NCI-H2081 treated with DMSO at 0.1 percent for 48 hours (cell line): ENCODE measurements around the gene KCNG4.

Source experiments
- DNase-seq: peaks from one replicate; lab custom pipeline; 2025; lab: John Stamatoyannopoulos, UW

Gene KCNG4

DNA sequence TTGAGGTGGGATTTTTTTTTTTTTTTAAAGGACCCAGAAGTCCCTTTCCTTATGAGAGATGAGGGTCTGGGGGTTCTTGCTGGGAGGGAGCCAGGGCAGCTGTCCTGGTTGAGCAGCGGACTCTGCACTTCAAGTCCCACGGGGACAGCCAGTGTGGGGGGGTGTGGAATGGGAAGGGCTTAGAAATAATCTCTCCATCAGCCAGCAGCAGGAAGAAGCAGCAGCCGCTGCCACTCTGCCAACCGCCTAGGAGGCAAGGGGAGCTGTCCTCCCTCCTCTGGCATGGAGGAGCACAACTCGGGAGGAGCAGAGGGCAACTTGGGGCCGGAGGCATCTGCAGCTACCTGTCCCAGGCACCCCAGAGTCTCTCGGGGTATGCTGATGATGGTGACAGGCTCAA, at the start of gene KCNG4:
Gene KCNG4, minus strand, starts transcription at position 104 of the 400 bp plus-strand sequence. CDS start 2,527 bp downstream, outside the sequence.
- no peak for DNase-seq

GRCh38 chr16:84288902-84289301, 49.1 kb upstream of the KCNG4 start:
- DNase-seq: no peak

DNA sequence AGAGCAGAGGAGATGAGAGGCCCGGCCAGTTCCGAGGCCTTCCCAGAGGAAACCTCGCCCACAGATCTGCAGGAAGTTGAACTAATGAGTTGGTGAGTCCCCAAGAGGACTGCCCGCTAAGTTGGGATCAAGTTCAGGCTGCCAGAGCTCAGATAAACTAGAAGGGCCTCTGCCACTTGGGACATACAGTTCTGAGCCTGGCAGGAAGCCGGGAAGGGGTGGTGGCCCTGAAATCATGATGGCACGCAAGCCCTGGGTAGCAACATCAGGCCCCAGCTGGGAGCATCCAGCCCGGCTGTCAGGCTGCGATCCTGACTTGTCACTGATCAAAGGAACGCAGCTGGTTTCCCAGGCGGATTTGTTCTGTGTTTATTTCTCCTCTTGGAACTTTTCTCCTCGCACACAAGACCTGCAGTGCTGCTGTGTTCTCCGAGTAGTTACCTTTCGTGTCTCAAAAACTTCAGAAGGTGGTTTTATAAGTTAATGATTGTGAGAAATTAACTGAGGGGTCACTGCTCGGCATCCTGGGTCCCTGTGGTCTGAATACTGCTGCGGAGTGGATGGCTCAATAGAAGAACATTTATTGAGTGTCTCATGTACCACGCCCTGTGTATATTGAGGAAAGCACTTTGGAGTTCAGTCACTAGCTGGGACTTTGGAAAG, 46.9 kb upstream of the KCNG4 start:
- DNase-seq: no peak

GRCh38 chr16:84284154-84284722, 44.4 kb upstream of the KCNG4 start:
- no peak for DNase-seq

DNA sequence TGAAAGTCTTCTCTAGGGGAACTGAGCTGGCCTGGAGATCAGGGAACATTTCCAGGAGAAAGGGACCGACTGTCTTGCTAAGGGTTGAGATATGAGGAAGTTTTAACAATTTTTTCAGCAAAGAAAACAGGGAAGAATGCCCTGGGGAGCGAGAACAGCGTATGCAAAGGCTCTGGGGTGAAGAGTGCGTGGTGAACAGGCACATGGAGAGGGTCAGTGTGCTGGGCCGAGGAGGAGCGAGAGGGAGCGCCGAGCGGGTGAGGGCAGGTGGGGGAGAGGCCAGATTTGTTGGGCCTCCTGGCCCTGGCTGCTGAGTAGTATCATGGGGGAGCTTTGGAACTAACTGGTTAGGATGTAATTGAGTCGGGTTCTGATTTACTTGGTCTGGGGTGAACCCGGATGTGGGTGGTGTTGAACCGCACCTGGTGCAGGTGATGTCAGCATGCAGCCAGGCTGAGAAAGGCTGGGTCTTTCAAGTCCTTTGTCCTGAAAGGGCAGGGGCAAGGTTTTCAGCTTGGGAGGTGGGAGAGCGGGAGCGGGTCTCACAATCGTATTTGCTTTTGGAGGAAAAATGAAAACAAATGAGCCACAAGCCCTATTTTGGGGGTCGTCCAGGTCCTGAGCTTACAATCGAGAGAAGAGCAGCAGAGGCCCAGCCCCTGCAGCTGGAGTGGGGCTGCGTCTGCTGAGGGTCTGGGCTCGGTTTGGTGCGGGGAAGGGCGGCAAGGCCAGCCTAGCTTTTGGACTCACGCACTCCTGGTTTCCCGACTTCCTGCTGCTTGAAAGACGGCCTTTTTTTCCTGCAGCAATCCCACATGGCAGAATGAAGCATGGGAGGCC, 43.7 kb upstream of the KCNG4 start:
- no peak for DNase-seq

DNA sequence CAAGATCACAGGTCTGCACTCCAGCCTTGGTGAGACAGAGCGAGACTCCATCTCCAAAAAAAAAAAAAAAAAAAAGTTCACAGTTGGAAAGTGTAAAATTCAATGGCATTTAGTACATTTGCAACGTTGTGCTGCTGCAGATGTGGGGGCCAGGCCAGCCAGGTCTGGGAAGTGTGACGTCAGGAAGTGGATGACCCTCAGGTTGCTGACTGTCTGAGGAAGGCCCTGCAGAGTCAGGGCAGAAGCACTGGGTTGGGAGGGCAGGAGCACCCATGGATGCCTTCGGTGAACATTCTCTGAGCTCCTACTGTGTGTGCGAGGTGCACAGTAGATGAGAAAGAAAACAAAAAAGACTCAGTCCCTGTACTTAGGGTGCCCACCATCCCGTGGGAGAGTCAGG, 42.7 kb upstream of the KCNG4 start:
- no peak for DNase-seq

DNA sequence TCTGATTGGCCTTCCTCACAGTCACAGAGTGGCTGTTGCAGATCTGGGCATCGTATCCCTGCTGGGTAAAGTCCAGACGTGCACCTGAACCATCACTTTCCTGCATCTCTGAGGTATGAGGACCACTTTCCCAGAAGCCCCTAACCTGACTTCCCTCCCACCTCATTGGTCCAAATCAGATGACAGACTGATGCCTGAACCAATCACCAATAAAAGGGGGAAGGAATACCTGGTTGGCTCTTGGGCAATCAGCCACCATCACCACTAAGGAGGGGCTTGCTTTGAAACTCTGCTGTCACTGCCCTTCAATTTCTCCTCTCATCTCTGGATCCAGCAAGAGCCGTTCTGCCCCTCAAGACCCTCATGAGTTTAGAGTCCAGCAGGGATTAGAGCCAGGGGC, 41.3 kb upstream of the KCNG4 start:
- DNase-seq: no peak

- DNase-seq: no peak
Observed at GRCh38 chr16:84279881-84280280, 40.1 kb upstream of the KCNG4 start.

GRCh38 chr16:84278968-84279367, 39.2 kb upstream of the KCNG4 start:
- no peak for DNase-seq

GRCh38 chr16:84278333-84278732, 38.5 kb upstream of the KCNG4 start:
- no peak for DNase-seq

GRCh38 chr16:84277244-84277823, 37.5 kb upstream of the KCNG4 start:
- DNase-seq: no peak

GRCh38 chr16:84275585-84276151, 35.9 kb upstream of the KCNG4 start:
- DNase-seq: no peak

DNA sequence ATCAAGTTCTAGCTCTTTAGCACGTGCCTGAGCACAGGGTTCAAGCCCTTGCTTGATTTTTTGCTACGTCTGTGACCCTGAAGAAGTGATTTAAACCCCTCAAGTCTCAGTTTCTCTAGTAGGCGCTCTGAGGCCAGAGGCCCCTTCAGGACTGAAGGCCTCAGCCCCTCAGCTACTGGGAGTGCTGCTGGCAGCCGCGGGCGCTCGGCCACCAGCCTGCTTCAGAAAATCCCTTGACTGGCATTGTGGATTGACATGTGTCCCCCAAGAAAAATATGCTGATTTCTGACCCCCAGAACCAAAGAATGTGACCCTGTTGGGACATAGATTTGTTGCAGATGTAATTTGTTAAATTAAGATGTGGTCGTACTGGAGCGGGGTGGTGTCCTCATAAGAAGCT, 34.7 kb upstream of the KCNG4 start:
- DNase-seq: no peak

GRCh38 chr16:84272740-84273320, 33.0 kb upstream of the KCNG4 start:
- no peak for DNase-seq

- DNase-seq: no peak
Observed at GRCh38 chr16:84271866-84272265, 32.1 kb upstream of the KCNG4 start.

DNA sequence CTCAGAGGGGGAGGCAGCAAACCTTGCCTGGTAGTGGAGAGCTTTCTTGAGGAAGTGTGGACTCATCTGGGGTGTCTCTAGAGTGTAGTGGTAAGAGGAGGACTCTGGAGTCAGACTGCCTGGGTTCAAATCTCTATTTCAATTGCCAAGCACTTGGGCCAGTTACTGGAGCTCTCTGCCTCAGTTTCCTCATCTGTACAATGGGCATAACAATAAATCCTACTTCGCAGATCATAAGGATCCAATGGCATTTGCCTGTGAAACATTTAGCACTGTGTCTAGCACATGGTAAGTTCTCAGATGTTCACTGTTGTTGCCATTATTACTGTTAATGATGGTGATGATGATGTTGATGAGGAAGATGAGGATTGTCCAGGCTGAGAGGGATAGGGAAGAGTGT, 31.2 kb upstream of the KCNG4 start:
- DNase-seq: no peak

DNA sequence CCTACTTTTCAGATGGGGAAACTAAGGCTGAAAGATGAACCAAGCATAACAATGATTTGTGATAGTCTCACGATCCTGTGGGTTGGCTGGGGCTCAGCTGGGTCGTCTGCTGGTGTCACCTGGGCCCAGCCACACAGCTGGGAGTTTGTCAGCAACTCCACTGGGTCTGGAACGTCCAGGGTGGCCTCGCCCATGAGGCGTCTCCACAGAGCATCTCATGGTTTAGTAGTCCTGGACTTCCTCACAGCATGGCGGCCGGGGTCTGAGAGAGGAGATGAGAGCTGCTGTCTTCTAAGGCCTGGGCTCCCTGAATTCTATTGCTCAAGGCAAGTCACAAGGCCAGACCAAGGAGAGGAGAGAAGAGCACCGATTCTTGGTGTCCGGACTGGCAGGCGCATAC, 30.7 kb upstream of the KCNG4 start:
- DNase-seq: no peak

DNA sequence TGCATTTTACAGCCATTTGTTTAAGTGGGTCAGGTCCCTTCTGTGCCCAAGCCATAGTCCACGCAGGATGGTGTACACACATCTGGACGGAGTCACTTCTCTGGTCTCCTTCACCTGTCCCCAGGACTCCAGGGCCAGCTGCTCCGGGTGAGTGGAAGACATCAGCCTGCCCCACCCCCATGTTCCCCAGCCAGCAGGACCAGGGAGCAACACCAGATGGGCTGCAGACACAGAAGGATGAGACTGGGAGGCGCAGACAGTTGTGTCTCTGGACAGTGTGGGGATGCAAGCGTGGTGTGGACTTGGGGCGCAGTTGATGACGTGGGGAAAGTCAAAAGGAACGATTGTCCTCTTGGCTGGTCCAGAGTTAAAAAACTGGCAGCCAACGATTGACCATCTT, 30.3 kb upstream of the KCNG4 start:
- no peak for DNase-seq

DNA sequence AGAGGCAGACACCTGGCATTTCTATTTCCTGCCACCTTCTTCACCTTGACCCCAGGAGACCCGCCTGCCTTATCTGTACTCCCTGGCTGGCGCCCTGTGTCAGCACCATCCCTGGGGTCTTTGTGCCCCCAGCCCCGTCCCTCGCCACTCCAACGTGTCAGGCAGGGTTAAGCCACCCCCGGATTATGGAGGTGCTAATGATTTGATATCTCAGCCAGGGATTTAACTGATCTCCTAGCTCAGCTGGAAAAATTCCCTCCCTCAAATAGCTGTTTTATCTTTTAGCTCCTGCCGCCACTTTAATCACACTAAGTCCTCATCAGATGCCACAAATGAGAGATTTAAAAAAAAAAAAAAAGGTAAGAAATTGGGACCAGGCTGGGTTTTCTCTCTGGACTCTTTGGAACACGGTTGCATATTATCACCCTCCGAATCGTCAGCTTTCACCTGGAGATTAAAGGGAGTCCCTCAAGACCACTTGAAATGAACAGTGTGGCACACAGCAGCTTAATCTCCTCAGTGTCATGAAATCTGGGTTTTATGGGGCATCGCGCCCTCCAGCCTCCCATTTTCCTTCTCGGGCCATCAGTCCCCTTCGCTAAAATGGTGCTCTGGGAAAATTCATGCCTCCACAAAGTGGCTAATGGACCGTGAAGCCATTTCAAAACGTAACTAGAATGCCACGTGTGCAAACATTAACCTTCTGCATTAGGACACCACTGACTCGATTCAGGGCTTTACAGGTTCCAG, 28.7 kb upstream of the KCNG4 start:
- DNase-seq: no peak

- no peak for DNase-seq
Observed at GRCh38 chr16:84267380-84267779, 27.6 kb upstream of the KCNG4 start.

DNA sequence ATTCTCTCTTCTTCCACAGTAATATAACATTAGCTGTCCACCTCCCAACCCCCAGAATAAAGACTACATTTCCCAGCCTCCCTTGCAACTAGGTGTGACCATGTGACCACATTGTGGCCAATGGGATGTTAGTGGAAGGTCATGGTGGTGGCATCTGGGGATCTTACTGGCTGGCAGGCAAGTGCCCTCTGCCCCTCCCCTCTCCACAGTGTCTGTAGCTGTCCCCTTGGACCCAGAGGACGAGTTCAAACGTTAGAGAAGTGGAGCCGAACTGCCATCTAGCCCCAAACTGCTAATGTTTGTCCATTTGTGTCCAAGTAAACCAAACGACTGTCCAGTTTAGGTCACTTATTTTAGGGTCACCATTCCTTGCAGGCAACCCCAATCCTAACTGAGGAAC, 26.6 kb upstream of the KCNG4 start:
- no peak for DNase-seq
